GM18873 (cell line): ENCODE data around the gene MUC5B.
"Not testable (repeated sequence)": the region's sequence is repeated elsewhere in the genome, so short reads cannot be mapped to it uniquely, and the experiment has no call there.

Source experiments
- ATAC-seq: cut with Tn5 transposase; IDR thresholded peaks from one replicate; pipeline ENCODE4 v1.9.1; 2021; ENCODE audit warnings: mild to moderate bottlenecking, moderate library complexity, moderate number of reproducible peaks; ENCODE audit not compliant: unreplicated experiment, low FRiP score

MUC5B gene

GRCh38 chr11:1202776-1203504, 19.9 kb upstream of the MUC5B start:
- ATAC-seq: no peak

GRCh38 chr11:1203505-1204271, 19.2 kb upstream of the MUC5B start:
- no peak for ATAC-seq

GRCh38 chr11:1204381-1205101, 18.3 kb upstream of the MUC5B start:
- no peak for ATAC-seq

- no peak for ATAC-seq
These were observed 17.5 kb upstream of the MUC5B start for GRCh38 chr11:1205121-1205986.

GRCh38 chr11:1205987-1206331, 16.9 kb upstream of the MUC5B start:
- no peak for ATAC-seq

- ATAC-seq: no peak
These were observed 16.2 kb upstream of the MUC5B start for GRCh38 chr11:1206391-1207271.

GRCh38 chr11:1207401-1208143, 15.3 kb upstream of the MUC5B start:
- no peak for ATAC-seq

- no peak for ATAC-seq
These were observed 14.8 kb upstream of the MUC5B start for GRCh38 chr11:1208144-1208393.

- no peak for ATAC-seq
These were observed 14.2 kb upstream of the MUC5B start for GRCh38 chr11:1208394-1209261.

- no peak for ATAC-seq
These were observed 13.4 kb upstream of the MUC5B start for GRCh38 chr11:1209371-1210057.

- no peak for ATAC-seq
These were observed 11.0 kb upstream of the MUC5B start for GRCh38 chr11:1211838-1212237.

GRCh38 chr11:1215826-1216225, 7.0 kb upstream of the MUC5B start:
- not testable (repeated sequence) for ATAC-seq

GRCh38 chr11:1217151-1217550, 5.7 kb upstream of the MUC5B start:
- ATAC-seq: no peak

GRCh38 chr11:1218256-1218787, 4.5 kb upstream of the MUC5B start:
- ATAC-seq: no peak

- ATAC-seq: no peak
These were observed 3.9 kb upstream of the MUC5B start for GRCh38 chr11:1218788-1219445.

GRCh38 chr11:1219446-1219833, 3.4 kb upstream of the MUC5B start:
- ATAC-seq: no peak
